Liver (tissue), 9 donors: ENCODE measurements around the gene MAP4K4. TPM values are rescaled to one million over a fixed set of nuclear protein-coding genes. Genes with fewer than 3 reads are reported as not detected.

Experiments
- DNase-seq: peaks from one replicate; pipeline ENCODE4 v3.0.0-alpha.2; 2017; ENCODE audit warnings: low spot score
- H3K27ac ChIP-seq, 2 donors: one replicate each; pipeline ENCODE4 v1.7.0; 2013; ENCODE audit warnings: inconsistent platforms in 2 of 2, low read length in 2 of 2, control low read depth in 1 of 2, low read depth in 1 of 2, mild to moderate bottlenecking in 1 of 2
- H3K27me3 ChIP-seq, 4 donors: one replicate each; pipeline versions ENCODE4 v1.6.1 to v1.7.0; 2013; ENCODE audit warnings: low read length in 3 of 4, inconsistent platforms in 1 of 4, mild to moderate bottlenecking in 1 of 4, moderate library complexity in 1 of 4; ENCODE audit not compliant: control insufficient read depth in 4 of 4, insufficient read depth in 4 of 4
- H3K36me3 ChIP-seq, 4 donors: one replicate each; pipeline versions ENCODE4 v1.6.1 to v1.7.0; 2013; ENCODE audit warnings: low read length in 3 of 4, mild to moderate bottlenecking in 3 of 4, low read depth in 1 of 4, moderate library complexity in 1 of 4; ENCODE audit not compliant: control insufficient read depth in 4 of 4, insufficient read depth in 3 of 4
- H3K4me1 ChIP-seq, 4 donors: one replicate each; pipeline versions ENCODE4 v1.6.1 to v1.7.0; 2013; ENCODE audit warnings: low read length in 3 of 4, mild to moderate bottlenecking in 3 of 4, moderate library complexity in 1 of 4; ENCODE audit not compliant: control insufficient read depth in 4 of 4, insufficient read depth in 4 of 4
- H3K4me3 ChIP-seq, 3 donors: one replicate each; pipeline versions ENCODE4 v1.6.1 to v1.7.0; 2013; ENCODE audit warnings: low read length in 3 of 3, control low read depth in 1 of 3, low read depth in 1 of 3, mild to moderate bottlenecking in 1 of 3
- H3K9ac ChIP-seq, 2 donors: one replicate each; pipeline ENCODE4 v1.7.0; 2013; ENCODE audit warnings: low read length in 2 of 2, mild to moderate bottlenecking in 2 of 2, moderate library complexity in 2 of 2, control low read depth in 1 of 2, low read depth in 1 of 2
- H3K9me3 ChIP-seq, 4 donors: one replicate each; pipeline versions ENCODE4 v1.6.1 to v1.7.0; 2013; ENCODE audit warnings: low read length in 3 of 4; ENCODE audit not compliant: control insufficient read depth in 4 of 4
- EGR1 ChIP-seq, 2 donors: IDR thresholded peaks; 2 replicates each; pipeline ENCODE4 v1.6.1; 2016 to 2018; ENCODE audit warnings: antibody characterized with exemption in 2 of 2, low read depth in 2 of 2
- FOXA2 ChIP-seq: IDR thresholded peaks from 2 replicates; pipeline ENCODE4 v1.6.1; 2016; ENCODE audit warnings: antibody characterized with exemption
- GABPA ChIP-seq, 2 donors: IDR thresholded peaks in 1 of 2; conservative IDR thresholded peaks in 1 of 2; 2 replicates each; pipeline ENCODE4 v1.6.1; 2016; ENCODE audit warnings: antibody characterized with exemption in 2 of 2, mild to moderate bottlenecking in 1 of 2, moderate library complexity in 1 of 2
- HNF4A ChIP-seq, 2 donors: conservative IDR thresholded peaks; 2 replicates each; pipeline ENCODE4 v1.6.1; 2016; ENCODE audit warnings: antibody characterized with exemption in 2 of 2, mild to moderate bottlenecking in 2 of 2
- HNF4G ChIP-seq: IDR thresholded peaks from 2 replicates; pipeline ENCODE4 v1.6.1; 2016; ENCODE audit warnings: antibody characterized with exemption
- JUND ChIP-seq, 2 donors: IDR thresholded peaks; 2 replicates each; pipeline ENCODE4 v1.6.1; 2016; ENCODE audit warnings: antibody characterized with exemption in 2 of 2
- NR2F2 ChIP-seq: IDR thresholded peaks from 2 replicates; pipeline ENCODE4 v1.6.1; 2016; ENCODE audit warnings: antibody characterized with exemption
- RAD21 ChIP-seq, 2 donors: IDR thresholded peaks; 2 replicates each; pipeline ENCODE4 v1.6.1; 2016; ENCODE audit warnings: antibody characterized with exemption in 2 of 2, mild to moderate bottlenecking in 2 of 2
- SP1 ChIP-seq: IDR thresholded peaks from 2 replicates; pipeline ENCODE4 v1.6.1; 2018; ENCODE audit warnings: antibody characterized with exemption, mild to moderate bottlenecking
- TAF1 ChIP-seq: conservative IDR thresholded peaks from 2 replicates; pipeline ENCODE4 v1.6.1; 2016; ENCODE audit warnings: antibody characterized with exemption, mild to moderate bottlenecking
- YY1 ChIP-seq: IDR thresholded peaks from 2 replicates; pipeline ENCODE4 v1.6.1; 2016; ENCODE audit warnings: antibody characterized with exemption, mild to moderate bottlenecking
- WGBS: extraction: QIAGEN DNeasy Blood & Tissue Kit; methylation state at CpG from one replicate; pipeline ENCODE4 v1.1.7; 2013; 5-methylcytosine and 5-hydroxymethylcytosine counted together
- polyA plus RNA-seq, 2 donors: library from polyadenylated mRNA; stranded (reverse) in 1 of 2; unstranded in 1 of 2; fragments of 200-250 nt in 1 of 2; fragments of >200 nt in 1 of 2; fragmentation: Nextera tagmentation in 1 of 2; extraction: Ambion mirVana in 1 of 2; gene quantifications; one replicate each; pipeline versions ENCODE4 v1.2.1 to v1.2.3, GENCODE V29; 2013 to 2015
- total RNA-seq, 2 donors: library from RNA; depleted of rRNA; stranded (reverse); fragments of >200 nt; gene quantifications; one replicate each; pipeline ENCODE4 v1.2.3, GENCODE V29; 2014
- TF ChIP-seq, protein P1 (sequence below): IDR thresholded peaks from 2 replicates; pipeline ENCODE4 v1.6.1; 2016; ENCODE audit warnings: antibody characterized with exemption
- TF ChIP-seq, protein P2 (sequence below): fragments of 150-350 bp; IDR thresholded peaks from 2 replicates; pipeline ENCODE4 v1.5.1; 2017; ENCODE audit warnings: improper control_type of control experiment, low read depth, low read length; ENCODE audit not compliant: missing input control
- TF ChIP-seq, protein P3 (sequence below): IDR thresholded peaks from 2 replicates; pipeline ENCODE4 v1.6.1; 2016; ENCODE audit warnings: antibody characterized with exemption, mild to moderate bottlenecking
- TF ChIP-seq, protein P4 (sequence below): IDR thresholded peaks from 2 replicates; pipeline ENCODE4 v1.6.1; 2016; ENCODE audit warnings: antibody characterized with exemption
- TF ChIP-seq, protein P5 (sequence below): IDR thresholded peaks from 2 replicates; pipeline ENCODE4 v1.6.1; 2016; ENCODE audit warnings: antibody characterized with exemption
- donor health status: healthy.
- donor health status: healthy.
- donor health status: healthy.
- donor health status: healthy.
- donor health status: healthy.

MAP4K4 gene
- total and polyA plus RNA-seq, 4 donors, result 9.1 to 40.0 (median 23.6) TPM

DNA sequence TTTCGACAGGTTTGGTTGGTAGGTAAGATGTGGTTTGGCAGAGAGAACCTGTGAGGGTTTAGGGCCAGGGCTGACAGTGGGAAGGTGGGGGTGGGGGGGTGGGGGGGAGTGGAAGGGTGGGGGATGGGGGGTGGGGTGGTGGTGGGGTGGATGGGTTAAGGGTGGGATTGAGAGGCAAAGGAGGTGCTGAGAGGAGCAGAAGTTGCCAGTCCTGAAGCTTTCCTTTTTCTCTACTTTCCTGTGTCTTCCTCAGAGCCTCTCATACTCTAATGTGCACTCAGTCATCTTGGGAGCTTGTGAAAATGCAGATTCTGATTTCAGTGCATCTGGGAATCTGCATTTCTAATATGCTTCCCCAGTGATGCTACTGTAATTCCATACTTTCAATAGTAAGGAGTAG is 21.0 kb downstream of the MAP4K4 start:
- peaks cover 0 to 3% (median 0%) of the 10 kb centered on the region in 4 donors for H3K4me1 ChIP-seq
- H3K27me3 ChIP-seq, result no peaks in the 10 kb centered on the region
- H3K36me3 ChIP-seq, result no peaks in the 10 kb centered on the region
- 92% methylated on average over 1 of the region's 1 CpG for whole genome bisulfite sequencing
- no peak overlapping the region for H3K4me3 ChIP-seq
- no peak overlapping the region for H3K27ac ChIP-seq
- no peak overlapping the region for H3K9ac ChIP-seq
- no peak for DNase-seq
- no peaks in the 10 kb centered on the region for H3K9me3 ChIP-seq
- TF ChIP-seq RAD21 (IDR thresholded peaks at IDR 0.05), result no peak
- no peak for TF ChIP-seq GABPA (IDR thresholded peaks at IDR 0.05 in 1 of 2, conservative IDR thresholded peaks at IDR 0.05 in 1 of 2)
- TF ChIP-seq, protein P1, sequence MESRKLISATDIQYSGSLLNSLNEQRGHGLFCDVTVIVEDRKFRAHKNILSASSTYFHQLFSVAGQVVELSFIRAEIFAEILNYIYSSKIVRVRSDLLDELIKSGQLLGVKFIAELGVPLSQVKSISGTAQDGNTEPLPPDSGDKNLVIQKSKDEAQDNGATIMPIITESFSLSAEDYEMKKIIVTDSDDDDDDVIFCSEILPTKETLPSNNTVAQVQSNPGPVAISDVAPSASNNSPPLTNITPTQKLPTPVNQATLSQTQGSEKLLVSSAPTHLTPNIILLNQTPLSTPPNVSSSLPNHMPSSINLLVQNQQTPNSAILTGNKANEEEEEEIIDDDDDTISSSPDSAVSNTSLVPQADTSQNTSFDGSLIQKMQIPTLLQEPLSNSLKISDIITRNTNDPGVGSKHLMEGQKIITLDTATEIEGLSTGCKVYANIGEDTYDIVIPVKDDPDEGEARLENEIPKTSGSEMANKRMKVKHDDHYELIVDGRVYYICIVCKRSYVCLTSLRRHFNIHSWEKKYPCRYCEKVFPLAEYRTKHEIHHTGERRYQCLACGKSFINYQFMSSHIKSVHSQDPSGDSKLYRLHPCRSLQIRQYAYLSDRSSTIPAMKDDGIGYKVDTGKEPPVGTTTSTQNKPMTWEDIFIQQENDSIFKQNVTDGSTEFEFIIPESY, result no peak
- TF ChIP-seq TAF1, result no peak
- no peak for TF ChIP-seq HNF4G
- no peak for TF ChIP-seq HNF4A (conservative IDR thresholded peaks at IDR 0.05)
- TF ChIP-seq NR2F2, result no peak
- TF ChIP-seq YY1, result no peak
- TF ChIP-seq, protein P2, sequence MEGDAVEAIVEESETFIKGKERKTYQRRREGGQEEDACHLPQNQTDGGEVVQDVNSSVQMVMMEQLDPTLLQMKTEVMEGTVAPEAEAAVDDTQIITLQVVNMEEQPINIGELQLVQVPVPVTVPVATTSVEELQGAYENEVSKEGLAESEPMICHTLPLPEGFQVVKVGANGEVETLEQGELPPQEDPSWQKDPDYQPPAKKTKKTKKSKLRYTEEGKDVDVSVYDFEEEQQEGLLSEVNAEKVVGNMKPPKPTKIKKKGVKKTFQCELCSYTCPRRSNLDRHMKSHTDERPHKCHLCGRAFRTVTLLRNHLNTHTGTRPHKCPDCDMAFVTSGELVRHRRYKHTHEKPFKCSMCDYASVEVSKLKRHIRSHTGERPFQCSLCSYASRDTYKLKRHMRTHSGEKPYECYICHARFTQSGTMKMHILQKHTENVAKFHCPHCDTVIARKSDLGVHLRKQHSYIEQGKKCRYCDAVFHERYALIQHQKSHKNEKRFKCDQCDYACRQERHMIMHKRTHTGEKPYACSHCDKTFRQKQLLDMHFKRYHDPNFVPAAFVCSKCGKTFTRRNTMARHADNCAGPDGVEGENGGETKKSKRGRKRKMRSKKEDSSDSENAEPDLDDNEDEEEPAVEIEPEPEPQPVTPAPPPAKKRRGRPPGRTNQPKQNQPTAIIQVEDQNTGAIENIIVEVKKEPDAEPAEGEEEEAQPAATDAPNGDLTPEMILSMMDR, result no peak
- no peak for TF ChIP-seq JUND (IDR thresholded peaks at IDR 0.05)
- TF ChIP-seq, protein P3, sequence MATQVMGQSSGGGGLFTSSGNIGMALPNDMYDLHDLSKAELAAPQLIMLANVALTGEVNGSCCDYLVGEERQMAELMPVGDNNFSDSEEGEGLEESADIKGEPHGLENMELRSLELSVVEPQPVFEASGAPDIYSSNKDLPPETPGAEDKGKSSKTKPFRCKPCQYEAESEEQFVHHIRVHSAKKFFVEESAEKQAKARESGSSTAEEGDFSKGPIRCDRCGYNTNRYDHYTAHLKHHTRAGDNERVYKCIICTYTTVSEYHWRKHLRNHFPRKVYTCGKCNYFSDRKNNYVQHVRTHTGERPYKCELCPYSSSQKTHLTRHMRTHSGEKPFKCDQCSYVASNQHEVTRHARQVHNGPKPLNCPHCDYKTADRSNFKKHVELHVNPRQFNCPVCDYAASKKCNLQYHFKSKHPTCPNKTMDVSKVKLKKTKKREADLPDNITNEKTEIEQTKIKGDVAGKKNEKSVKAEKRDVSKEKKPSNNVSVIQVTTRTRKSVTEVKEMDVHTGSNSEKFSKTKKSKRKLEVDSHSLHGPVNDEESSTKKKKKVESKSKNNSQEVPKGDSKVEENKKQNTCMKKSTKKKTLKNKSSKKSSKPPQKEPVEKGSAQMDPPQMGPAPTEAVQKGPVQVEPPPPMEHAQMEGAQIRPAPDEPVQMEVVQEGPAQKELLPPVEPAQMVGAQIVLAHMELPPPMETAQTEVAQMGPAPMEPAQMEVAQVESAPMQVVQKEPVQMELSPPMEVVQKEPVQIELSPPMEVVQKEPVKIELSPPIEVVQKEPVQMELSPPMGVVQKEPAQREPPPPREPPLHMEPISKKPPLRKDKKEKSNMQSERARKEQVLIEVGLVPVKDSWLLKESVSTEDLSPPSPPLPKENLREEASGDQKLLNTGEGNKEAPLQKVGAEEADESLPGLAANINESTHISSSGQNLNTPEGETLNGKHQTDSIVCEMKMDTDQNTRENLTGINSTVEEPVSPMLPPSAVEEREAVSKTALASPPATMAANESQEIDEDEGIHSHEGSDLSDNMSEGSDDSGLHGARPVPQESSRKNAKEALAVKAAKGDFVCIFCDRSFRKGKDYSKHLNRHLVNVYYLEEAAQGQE, result no peak
- TF ChIP-seq, protein P4, sequence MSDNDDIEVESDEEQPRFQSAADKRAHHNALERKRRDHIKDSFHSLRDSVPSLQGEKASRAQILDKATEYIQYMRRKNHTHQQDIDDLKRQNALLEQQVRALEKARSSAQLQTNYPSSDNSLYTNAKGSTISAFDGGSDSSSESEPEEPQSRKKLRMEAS, result no peak
- no peak for TF ChIP-seq EGR1 (IDR thresholded peaks at IDR 0.05; ENCODE audit: low read depth in 2 of 2)
- no peak for TF ChIP-seq FOXA2
- no peak for TF ChIP-seq SP1
- TF ChIP-seq, protein P5, sequence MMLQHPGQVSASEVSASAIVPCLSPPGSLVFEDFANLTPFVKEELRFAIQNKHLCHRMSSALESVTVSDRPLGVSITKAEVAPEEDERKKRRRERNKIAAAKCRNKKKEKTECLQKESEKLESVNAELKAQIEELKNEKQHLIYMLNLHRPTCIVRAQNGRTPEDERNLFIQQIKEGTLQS, result no peak
